Stromal cell of bone marrow (primary cell): Measurements from ENCODE around the gene PIK3R1.

Experiments
- DNase-seq: peaks from one replicate; pipeline ENCODE4 v3.0.0-alpha.2; 2012; ENCODE audit warnings: low read depth

PIK3R1 gene

DNA sequence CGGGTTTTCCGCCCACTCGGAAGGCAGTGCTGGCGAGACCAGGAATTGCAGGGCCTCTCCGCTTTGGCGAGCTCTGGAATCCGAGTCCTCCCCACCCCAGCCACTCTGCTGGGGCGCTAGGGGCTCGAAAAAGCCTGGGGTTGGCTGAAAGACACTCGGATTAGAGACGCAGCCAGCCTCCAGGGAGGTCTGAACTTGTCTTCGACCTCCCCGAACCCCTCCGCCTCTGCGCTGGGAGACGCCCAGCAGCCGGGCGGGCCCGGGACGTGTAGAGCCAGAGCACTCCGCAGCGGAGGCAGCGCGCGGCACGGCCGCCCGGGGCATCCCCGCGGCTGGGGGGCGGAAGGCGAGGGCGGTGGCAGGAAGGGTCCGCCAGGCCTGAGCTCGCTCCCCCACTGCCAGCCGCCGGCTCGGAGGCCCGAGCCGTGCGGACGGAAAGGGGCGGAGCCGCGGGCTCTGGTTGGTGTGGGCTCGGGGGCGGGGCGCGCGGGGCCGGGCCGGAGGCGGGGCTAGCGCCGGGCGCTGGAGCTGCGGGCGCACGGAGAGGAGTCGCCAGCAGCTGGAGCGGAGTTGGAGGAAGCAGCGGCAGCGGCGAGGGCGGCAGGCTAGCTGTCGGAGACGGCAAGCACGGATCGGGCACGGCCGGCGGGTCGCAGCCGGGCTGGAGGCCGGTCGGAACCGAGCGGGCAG lies at the start of gene PIK3R1:
Gene PIK3R1, plus strand, starts transcription at position 549 of the 690 bp plus-strand sequence. CDS start 10,920 bp downstream, outside the sequence.
- DNase-seq, result peak; percentile 91

DNA sequence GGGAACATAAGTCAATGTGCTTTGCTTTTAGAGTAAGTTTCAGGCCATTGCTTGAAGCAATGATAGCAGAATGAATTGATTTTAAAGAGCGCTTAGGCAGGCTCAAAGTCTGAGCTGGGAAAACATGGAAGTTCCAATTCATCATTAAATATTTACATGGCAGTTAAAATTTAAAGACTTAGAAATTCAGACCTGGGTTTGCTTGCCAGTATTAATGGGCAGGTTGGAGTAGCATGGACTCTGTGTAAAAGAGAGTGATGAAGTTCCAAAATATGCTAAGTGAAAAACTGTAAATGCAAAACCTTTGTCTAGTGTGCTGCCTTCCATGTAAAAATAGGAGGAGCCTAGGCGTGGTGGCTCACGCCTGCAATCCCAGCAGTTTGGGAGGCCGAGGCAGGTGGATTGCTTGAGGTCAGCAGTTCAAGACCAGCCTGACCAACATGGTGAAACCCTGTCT lies 48.3 kb upstream of the PIK3R1 start:
- DNase-seq, result no peak

DNA sequence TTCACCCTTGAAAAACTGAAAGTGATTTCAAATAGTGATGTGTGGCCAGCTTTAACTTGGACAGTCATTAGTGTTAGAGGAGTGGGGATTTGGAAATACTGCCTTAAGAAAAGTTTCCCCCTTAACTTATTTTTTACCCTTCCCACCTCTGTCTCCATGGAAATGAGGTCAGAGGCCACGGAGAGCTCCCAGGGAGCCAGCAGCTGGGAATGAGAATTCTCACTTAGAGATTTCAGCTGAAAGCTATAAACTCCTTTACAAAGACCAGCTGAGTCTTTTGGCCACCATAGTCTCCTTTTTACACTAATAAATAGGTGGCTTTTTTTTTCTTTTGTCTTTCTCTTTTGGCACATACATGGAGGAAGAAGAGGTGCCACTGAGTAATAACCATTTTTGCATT lies 45.7 kb upstream of the PIK3R1 start:
- no peak for DNase-seq

DNA sequence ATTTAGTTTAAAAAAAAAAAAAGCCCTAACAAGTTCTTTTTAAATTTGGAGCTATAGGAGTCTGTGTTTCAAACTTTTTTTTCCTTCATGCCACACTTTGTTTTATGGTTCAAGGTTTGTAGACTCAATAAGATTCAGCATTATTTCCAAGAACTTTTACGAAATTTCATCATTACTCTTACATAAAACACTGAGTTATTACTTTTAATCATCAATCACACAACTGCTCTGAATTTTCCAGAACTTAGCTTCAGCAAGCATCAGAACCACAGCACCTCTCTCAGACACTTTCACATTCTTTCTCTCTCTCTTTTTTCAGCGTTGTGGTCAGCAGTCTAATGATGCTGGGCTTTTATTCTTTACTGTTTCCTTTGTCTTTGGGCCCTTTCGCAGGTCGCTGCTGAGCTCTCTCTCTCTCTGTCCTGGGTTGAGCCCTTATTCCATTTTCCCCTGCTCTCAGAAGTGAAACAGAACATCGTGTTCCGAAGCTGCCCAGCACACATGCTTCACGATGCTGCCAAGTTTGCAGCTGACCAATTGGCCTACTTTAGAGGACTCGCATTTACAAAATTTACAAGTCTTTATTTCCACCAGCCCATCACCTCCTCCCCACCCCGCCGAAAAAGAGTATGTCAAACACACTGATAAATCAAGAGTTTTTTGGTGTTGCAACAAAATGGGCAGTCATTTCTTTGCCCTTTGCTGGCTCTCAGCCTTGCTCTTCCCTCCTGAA lies 44.6 kb upstream of the PIK3R1 start:
- DNase-seq, result no peak

DNA sequence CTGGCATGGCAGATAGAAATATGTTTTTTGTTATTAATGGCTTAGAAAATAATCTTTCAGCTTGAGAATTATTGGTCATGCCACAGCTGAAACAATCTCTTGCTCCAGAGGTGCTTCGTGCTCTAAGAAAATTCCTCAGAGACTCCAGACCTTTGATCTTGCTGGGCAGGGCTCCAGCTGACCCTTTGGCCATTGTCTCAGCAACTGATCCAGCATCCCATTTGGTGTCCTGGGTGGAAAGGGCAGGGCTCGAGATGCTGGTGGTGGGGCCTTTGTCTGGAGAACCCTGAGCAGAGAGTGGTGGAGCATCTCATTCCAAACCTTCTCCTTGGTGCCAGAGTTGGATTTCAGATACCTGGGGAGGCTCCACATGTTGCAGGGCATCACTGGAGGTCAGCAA lies 43.2 kb upstream of the PIK3R1 start:
- DNase-seq, result no peak

DNA sequence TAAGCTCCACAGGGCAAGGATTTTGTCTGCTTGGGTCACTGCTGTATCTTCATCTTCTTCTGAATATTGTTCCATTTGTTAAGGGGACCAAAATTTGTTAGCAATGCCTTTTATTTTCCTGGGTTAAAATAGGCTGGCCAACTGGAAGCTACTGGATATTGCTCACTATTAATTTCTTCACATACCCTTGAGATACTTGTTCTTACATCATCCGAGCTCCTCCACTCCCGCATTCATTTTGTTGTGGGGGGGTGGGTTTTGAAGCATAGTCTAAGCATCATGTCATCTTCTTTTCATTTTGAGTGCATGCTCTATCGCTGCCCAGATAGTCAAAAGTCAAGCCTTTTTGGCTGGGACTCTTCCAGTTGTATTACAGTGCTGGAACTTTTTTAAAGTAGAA lies 42.5 kb upstream of the PIK3R1 start:
- DNase-seq, result no peak

DNA sequence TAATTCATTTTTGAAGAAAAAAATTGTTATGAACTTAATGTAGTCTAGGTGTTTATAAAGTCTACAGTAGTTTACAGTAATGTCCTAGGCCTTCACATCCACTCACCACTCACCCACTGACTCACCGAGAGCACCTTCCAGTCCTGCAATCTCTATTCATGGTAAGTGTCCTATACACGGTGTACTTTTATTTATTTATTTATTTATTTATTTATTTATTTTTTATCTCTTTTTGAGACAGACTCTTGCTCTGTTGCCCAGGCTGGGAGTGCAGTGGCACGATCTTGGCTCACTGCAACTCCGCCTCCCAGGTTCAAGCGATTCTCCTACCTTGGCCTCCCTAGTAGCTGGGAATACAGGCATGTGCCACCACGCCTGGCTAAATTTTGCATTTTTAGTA lies 39.3 kb upstream of the PIK3R1 start:
- DNase-seq, result no peak

DNA sequence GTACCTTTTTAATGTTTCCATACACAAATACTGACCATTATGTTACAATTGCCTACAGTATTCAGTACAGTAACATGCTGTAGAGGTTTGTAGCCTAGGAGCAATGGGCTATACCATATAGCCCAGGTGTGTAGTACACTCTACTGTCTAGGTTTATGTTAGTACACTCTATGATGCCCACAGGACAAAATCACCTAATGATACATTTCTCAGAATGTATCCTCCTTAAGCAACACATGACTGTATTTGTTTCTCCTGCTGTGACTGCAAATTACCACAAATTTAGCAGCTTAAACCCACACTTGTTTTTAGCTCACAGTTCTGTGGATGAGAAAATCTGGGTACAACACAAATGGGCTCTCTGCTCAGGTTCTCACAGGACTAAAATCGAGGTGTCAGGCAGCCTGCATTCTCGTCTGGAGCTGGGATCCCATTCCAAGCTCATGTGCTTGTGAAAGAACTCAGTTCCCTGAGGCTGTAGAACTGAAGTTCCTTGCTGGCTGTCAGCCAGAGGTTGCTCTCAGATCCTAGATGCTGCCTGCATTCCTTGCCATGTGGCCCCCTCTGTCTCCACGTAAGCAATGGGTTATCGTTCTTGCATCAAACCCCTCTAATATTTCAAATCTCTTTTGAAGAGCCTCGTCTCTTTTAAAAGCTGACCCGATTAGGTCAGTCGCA lies 38.6 kb upstream of the PIK3R1 start:
- DNase-seq, result no peak

DNA sequence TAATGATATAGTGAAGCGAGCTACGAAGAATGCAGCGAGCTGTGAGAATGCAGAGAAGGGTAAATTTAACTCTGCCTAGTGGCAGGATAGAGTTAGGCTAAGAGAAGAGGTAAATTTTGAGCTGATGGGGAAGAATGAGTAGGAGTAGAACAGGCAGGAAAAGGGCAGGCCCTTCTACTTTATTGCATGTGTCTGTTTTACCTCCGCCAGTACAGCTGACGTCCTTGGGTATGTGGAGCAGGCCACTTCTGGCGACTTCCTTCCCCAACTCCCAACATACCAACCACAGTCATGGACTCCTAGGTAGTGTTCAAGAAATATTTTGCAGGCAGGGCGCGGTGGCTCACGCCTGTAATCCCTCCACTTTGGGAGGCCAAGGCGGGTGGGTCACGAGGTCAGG lies 37.9 kb upstream of the PIK3R1 start:
- no peak for DNase-seq

DNA sequence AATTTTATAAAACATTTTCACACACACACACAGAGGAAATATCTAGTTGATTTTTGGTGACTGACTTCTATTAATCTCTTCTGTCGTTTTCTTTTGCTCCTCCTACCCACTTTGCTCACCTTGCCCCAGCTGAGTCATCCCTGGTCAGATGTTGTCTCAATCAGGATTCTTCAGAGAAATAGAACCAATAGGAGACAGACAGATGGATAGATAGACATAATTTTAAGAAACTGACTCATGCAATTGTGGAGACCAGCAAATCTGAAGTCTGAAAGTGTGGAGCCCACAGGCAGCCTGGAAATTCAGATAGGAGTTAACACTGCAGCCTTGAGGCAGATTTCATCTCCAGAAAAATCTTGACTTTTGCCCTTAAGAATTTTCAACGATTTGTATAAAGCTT lies 37.0 kb upstream of the PIK3R1 start:
- no peak for DNase-seq

DNA sequence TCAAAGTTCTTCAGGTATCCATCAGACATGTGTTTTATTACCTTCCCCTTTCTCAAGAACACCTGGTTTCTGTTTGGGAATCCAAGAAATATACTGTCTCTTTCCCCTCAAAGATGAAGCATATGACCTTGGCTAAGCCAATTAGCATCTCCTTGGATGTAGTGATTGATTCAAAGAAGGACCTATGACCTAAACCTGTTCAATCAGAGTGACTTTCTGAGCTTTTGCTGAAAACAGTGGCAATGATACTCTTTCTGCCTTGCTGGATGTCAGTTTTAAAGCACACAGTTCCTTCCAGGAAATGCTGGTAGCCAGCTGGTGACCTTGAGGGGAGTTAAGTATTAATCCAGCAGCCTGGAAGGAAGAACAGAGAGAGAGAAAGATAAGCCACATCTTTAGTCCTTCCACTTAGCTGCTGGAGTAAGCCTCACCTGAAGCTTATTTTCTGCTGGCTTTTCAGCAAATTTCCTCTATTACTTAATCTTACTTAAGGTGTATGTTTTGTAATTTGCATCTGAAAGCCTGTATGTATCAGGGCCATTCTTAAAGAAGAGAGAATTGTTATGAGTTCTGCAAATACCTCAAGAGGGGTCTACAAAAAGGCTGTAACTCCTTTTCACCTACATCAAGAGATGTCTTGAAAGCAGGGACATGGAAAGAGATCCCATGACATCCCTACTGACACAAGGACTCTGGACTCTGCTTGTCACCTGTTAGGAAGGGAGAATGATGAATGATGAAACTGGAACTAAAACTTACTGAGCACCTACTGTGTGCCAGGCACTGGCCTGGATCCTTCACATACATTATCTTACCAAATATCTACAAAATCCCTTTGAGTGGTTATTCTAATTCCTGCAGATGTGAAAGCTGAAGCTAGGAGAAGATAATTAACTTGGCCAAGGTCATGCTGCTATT lies 35.2 kb upstream of the PIK3R1 start:
- no peak for DNase-seq

DNA sequence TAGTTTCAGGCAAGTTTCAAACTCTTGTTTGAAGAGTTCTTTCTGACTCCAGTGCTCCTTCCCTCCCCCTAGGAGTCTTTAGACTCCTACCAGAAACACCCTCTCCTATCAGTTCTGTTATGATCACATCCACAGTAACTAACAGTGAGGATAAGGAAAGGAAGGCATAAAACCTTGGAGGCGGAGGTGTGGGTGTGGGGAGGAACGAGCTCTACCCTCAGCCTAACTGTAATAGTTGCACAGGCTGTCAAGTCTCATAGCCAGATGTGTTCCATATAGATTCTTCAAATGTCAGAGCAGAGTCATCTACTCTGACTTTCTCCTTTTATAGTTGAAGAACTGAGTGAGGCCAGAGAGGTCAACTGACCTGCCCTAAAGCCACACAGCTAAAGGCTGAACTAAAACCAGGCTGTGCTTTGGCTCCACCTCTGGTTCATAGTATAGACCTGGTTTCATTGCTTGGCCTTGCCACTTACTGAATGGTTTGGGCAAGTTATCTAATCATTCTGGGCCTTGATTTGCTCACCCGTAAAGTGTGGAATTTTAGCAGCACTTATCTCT lies 34.4 kb upstream of the PIK3R1 start:
- no peak for DNase-seq

DNA sequence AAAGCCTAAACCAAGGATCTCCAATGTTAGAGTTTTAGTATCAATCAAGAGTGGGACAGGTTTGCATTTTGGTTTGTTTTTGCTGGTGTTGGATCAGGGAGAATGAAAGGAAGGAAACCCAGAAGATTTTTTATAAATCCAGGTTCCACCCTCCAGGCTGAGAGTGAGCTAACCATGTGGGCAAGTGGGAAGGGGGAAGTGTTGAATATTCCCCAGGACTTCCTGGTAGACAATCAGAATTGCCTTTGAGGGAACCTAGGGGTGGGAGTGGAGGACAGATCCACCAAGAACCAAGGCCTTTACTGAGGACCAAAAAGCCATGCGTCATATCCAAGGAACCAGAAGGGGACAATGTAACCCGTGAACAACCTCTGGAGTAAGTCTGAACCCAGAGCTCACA lies 33.5 kb upstream of the PIK3R1 start:
- no peak for DNase-seq

DNA sequence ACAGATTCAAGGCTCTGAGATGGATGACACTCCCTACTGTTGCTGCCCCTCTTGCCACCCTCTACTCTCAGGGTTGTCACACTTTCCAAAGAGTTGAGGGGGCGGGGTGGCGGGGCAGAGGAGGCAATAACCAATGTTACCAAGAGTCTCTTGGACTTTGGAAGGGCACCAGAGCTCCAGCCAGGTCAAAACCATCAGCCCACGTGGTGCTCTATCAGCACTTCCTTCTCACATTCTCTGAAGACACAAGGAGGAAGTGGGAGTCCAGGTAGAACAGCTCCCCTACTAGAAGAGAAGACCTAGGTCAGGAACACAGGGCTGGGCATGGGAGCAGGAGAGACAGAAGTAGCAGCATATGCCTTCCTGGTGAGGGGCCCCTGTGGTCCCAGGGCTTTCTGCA lies 33.0 kb upstream of the PIK3R1 start:
- no peak for DNase-seq

DNA sequence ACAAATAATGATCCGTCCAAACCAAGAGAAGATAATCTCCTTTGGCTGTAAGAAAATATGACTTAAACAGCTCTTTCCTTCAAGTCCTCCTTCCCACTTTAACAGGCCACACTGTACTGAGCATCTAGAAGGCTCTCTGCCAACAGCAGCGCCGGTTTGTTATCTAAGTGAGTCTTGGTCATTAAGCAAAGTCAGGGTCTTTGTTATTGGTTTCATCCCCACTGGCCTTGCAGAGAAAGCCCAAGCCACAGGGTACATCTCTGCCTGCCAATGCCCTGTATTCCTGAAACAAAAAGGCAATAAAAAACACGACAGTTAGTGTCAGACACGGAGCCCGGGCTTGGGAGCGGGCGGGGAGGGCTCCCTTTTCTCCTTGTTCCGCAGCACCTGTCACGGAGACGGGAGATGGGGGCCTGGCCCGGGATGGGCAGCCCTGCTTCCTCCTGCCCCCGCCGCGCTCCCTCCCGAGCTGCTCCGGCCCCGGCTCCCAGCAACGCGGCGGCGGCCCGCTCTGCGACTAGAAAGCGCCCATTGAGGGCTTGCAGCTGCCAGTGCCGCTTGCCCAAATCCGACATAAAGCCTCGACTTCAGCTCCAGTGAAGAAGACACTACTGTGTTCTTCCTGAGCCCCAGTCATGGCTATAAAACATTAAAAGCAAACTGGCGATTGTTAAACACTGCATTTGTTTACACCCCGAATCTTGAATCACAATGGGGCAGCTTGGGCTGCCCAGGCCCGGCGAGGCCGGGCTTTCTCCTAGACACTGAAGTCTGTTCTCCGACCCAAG lies 28.1 kb upstream of the PIK3R1 start:
- no peak for DNase-seq

DNA sequence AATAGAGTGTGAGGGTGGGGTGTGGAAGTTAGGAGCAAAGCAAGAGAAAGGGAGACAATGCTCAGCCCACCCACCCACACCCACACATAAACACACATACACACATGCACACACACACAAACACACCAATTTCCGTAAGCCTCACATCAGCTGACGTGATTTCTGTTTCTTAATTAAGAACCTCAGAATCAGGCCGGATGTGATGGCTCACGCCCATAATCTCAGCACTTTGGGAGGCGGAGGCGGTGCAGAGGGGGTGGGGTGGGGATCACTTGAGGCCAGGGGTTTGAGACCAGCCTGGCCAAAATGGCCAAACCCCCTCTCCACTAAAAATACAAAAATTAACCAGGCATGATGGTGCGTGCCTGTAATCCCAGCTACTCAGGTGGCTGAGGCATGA lies 26.4 kb upstream of the PIK3R1 start:
- no peak for DNase-seq

DNA sequence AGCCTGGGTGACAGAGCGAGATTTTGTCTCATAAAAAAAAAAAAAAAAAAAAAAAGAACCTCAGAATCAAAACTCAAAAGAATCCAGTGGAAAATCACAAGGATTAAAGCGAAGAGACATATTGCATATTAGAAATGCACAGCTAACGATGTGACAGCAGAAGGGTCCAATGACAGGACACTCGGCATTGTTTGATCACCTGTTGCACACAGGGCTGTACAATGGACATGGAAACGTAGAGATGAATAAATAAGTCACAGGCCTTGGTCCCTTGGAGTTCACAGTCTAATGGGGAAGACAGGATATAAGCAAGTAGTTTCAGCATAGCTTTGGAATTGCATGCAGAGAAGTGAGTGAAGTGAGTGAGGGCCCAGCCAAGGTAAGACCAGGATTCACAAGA lies 25.9 kb upstream of the PIK3R1 start:
- no peak for DNase-seq

DNA sequence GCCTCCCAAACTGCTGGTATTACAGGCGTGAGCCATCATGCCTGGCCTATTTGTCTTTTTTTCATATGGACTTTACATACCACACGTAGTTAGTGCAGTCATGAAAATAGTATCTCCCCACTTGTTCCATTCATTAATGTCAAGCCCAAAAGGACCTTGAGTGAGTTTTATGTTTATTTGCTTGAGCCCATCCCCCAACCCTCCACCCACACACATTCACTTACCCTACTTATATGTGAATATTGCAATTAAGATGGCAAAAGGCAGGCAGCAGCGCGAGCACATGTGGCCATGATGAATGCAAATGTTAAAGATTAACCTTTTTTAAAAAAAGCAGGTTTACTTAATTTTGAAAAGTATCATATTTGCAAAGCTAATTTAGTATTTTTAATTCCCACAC lies 24.9 kb upstream of the PIK3R1 start:
- no peak for DNase-seq

DNA sequence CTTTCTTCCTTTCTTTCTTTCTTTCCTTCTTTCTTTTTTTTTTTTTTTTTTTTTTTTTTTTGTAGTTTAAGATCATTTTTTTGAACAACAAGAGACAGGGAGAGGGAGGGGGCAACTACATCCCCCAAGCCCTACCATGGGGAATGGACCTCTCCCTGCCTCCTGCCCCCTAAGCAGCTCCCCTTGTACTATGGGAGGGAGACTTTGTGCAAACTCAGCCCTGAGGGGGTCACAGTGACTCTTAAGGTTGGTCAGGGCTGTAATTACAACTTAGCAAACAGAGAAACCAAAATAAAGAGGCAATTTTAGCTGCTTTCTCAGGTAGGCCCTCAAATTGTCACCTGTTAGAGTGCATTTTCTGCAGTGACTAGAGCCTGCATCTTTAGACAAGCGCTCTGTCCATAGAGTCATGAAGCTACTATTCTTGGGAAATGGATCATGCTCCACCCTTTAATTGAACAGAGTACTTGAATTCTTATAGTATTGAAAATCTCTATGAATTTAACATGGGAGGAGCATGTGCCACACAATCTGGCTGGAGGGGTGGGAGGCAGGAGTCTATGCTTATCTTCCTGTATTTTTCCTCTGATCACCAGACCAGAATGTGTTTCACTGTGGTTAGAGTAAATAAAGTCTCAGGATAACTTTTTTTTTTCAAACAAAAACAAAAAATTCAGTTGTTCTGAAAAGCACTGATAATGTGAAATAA lies 24.3 kb upstream of the PIK3R1 start:
- no peak for DNase-seq

DNA sequence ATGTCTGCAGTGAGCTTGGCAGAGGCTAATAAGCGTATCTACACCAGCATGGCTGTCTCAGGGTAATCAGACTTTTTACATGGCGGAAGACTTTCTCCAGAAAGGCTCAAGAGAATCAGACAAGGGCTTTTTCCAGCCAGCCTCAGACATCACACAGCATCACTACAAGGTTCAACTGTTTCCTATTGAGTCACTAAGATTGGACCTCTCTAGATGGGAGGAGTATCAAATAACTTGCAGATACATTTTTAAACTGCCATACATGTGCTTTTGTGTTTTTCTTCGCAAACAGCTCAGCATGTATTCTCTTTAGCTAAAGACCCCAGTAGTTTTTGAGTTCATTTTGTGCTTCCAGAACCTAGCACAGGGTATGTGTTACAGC lies 22.9 kb upstream of the PIK3R1 start:
- no peak for DNase-seq
